Heart left ventricle (tissue), 16 donors: ENCODE measurements around the gene TEAD1. TPM values are rescaled to one million over a fixed set of nuclear protein-coding genes. Genes with fewer than 3 reads are reported as not detected.

Experiments
- ATAC-seq, 4 donors: fragments of 200-7000 bp; cut with Tn5 transposase; one replicate each; pipeline ENCODE4 v1.9.1; 2020 to 2022; ENCODE audit warnings: moderate library complexity in 4 of 4, mild to moderate bottlenecking in 3 of 4, moderate number of reproducible peaks in 1 of 4
- DNase-seq, 5 donors: peaks; one replicate each; pipeline ENCODE4 v3.0.0-alpha.2; 2020
- H3K27ac ChIP-seq, 12 donors: fragments of 200-600 bp; sonication (generic) in 4 of 12; one replicate each; pipeline versions ENCODE4 v1.5.0 to v1.8.0; 2016 to 2022; ENCODE audit warnings: mild to moderate bottlenecking in 2 of 12
- H3K27me3 ChIP-seq, 9 donors: fragments of 200-600 bp; sonication (generic) in 2 of 9; one replicate each; pipeline versions ENCODE4 v1.5.1 to v1.8.0; 2016 to 2022; ENCODE audit warnings: mild to moderate bottlenecking in 3 of 9
- H3K36me3 ChIP-seq, 9 donors: fragments of 200-600 bp; sonication (generic) in 2 of 9; one replicate each; pipeline versions ENCODE4 v1.5.0 to v1.8.0; 2018 to 2022; ENCODE audit warnings: mild to moderate bottlenecking in 2 of 9
- H3K4me1 ChIP-seq, 12 donors: fragments of 200-600 bp; sonication (generic) in 4 of 12; one replicate each; pipeline versions ENCODE4 v1.5.0 to v1.8.0; 2016 to 2022; ENCODE audit warnings: mild to moderate bottlenecking in 3 of 12
- H3K4me3 ChIP-seq, 12 donors: fragments of 200-600 bp; sonication (generic) in 4 of 12; one replicate each; pipeline versions ENCODE4 v1.5.0 to v1.8.0; 2017 to 2022; ENCODE audit warnings: mild to moderate bottlenecking in 9 of 12, moderate library complexity in 4 of 12
- H3K9me3 ChIP-seq, 12 donors: fragments of 200-600 bp; sonication (generic) in 4 of 12; one replicate each; pipeline versions ENCODE4 v1.5.0 to v1.8.0; 2016 to 2022; ENCODE audit warnings: mild to moderate bottlenecking in 1 of 12
- CTCF ChIP-seq, 12 donors: fragments of 200-600 bp; sonication (generic) in 4 of 12; IDR thresholded peaks; one replicate each; pipeline versions ENCODE4 v1.5.0 to v1.8.0; 2018 to 2022; ENCODE audit warnings: antibody characterized with exemption in 12 of 12, mild to moderate bottlenecking in 5 of 12
- POLR2A ChIP-seq, 2 donors: fragments of 450-650 bp; IDR thresholded peaks; one replicate each; pipeline ENCODE4 v1.6.1; 2017; ENCODE audit warnings: antibody characterized with exemption in 2 of 2, mild to moderate bottlenecking in 2 of 2, moderate library complexity in 2 of 2
- WGBS, 4 donors: extraction: QIAGEN DNeasy Blood & Tissue Kit in 2 of 4; methylation state at CpG; one replicate each; pipeline versions ENCODE4 v1.1.5 to v1.1.7; 2013 to 2018; 5-methylcytosine and 5-hydroxymethylcytosine counted together
- intact Hi-C, 10 donors: fragments of 100-400 bp; cut with DNase I; formaldehyde crosslinking; loops; one replicate each; pipeline versions ENCODE4 v1.11.1 to v1.14.2; 2022
- polyA plus RNA-seq, 2 donors: library from polyadenylated mRNA; stranded (reverse); fragments of 200-250 nt; gene quantifications; one replicate each; pipeline ENCODE4 v1.2.3, GENCODE V29; 2013
- total RNA-seq, 9 donors: library from RNA; depleted of rRNA in 2 of 9; stranded (reverse); fragments of >200 nt in 2 of 9; fragmentation: NEBNext Ultra II Directional in 3 of 9; extraction: Animal tissue kit (Norgen Biotek cat#: 25700) in 3 of 9; gene quantifications; one replicate each; pipeline versions ENCODE4 v1.1.0 to v1.2.4, GENCODE V29; 2016 to 2023
- donor health status: ischemic (EF 13 %, LVEDD 7.1; RV severe dilation, severe dysfunction).
- donor health status: healthy with polysubstance abuse.
- donor health status: DM: no; HTN: yes; CAD: no.
- donor health status: DM: no; HTN: no; CAD: no.
- donor health status: ischemic (EF 25% LVEDD 6.9; RV normal size, moderate dysfunction).
- donor health status: ischemic (EF 25% LVEDD 5.7; RV mildly dilated, moderate dysfunction).
- donor health status: healthy.
- donor health status: DM: yes; HTN: yes; CAD: no.
- donor health status: ischemic (EF 35%, LVEDD 5.7; RV mildly dilated, moderate dysfunction).
- donor health status: nonischemic (EF 11% LVEDD 7.7; RV severe dilation, severe dysfunction).
- donor health status: DM: yes; HTN: yes; CAD: no.
- donor health status: PGD.
- donor health status: ischemic (EF 29% LVEDD 5.4; RV normal size, mild dysfunction).
- donor health status: nonischemic (EF 23%, LVEDD 6.1; RV moderate dilation, normal function).

Gene TEAD1
- total and polyA plus RNA-seq, 11 donors: 14.4 to 161 (median 113) TPM

GRCh38 chr11:12724301-12725054, 50.3 kb downstream of the TEAD1 start:
- Histone ChIP-seq H3K4me3 (no peak overlapping the region), H3K27me3 (no peaks in the 10 kb centered on the region), H3K36me3 (no peaks in the 10 kb centered on the region), H3K4me1 (peaks cover 11 to 81% (median 54%) of the 10 kb centered on the region in 12 donors), H3K9me3 (no peaks in the 10 kb centered on the region), H3K27ac (peak overlapping the region in 9 of 12 donors; percentile 1 to 79 (median 35))
- 49 to 55% (median 52%) methylated on average over 14 of the region's 14 CpGs for WGBS, 4 donors
- ATAC-seq (peak in 3 of 4 donors; percentile 39 to 61 (median 45)), DNase-seq (peak; percentile 70 to 80 (median 73))
- TF ChIP-seq CTCF (IDR thresholded peaks at IDR 0.05): no peak
- no peak for TF ChIP-seq POLR2A (IDR thresholded peaks at IDR 0.05)
- intact Hi-C loops: loop anchor here in 2 of 10 donors (5.0 kb wide), 2 partner anchors 37 to 47 kb away; no protein-coding TSS in a partner anchor

GRCh38 chr11:12725055-12725862, 51.0 kb downstream of the TEAD1 start:
- no peaks in the 10 kb centered on the region for H3K9me3 ChIP-seq
- no peaks in the 10 kb centered on the region for H3K36me3 ChIP-seq
- WGBS, 4 donors: 68 to 78% (median 72%) methylated on average over 8 of the region's 8 CpGs
- H3K27me3 ChIP-seq: no peaks in the 10 kb centered on the region
- peaks cover 11 to 78% (median 52%) of the 10 kb centered on the region in 12 donors for H3K4me1 ChIP-seq
- ATAC-seq (peak in 1 of 4 donors; percentile 4), DNase-seq (no peak)
- H3K4me3 ChIP-seq: no peak overlapping the region
- intact Hi-C loops: no loop called here
- peak overlapping the region in 4 of 12 donors; percentile 5 to 79 (median 47) for H3K27ac ChIP-seq
- TF ChIP-seq CTCF (IDR thresholded peaks at IDR 0.05): no peak
- no peak for TF ChIP-seq POLR2A (IDR thresholded peaks at IDR 0.05)

GRCh38 chr11:12725863-12726682, 51.9 kb downstream of the TEAD1 start:
- Histone ChIP-seq H3K4me3 (no peak overlapping the region), H3K9me3 (no peaks in the 10 kb centered on the region), H3K36me3 (no peaks in the 10 kb centered on the region), H3K27me3 (no peaks in the 10 kb centered on the region), H3K4me1 (peaks cover 11 to 74% (median 50%) of the 10 kb centered on the region in 12 donors), H3K27ac (peak overlapping the region in 1 of 12 donors; percentile 15)
- ATAC-seq (peak in 1 of 4 donors; percentile 40), DNase-seq (no peak)
- WGBS, 4 donors: 73 to 76% (median 73%) methylated on average over 8 of the region's 8 CpGs
- intact Hi-C loops: no loop called here
- no peak for TF ChIP-seq POLR2A (IDR thresholded peaks at IDR 0.05)
- no peak for TF ChIP-seq CTCF (IDR thresholded peaks at IDR 0.05)
